GM12872 (cell line): Measurements from ENCODE around the gene CDH26.

Source experiments
- CTCF ChIP-seq: IDR thresholded peaks from 3 replicates; pipeline ENCODE4 v1.5.1; 2011; ENCODE audit warnings: low read depth, mild to moderate bottlenecking, low read length, moderate library complexity; ENCODE audit not compliant: insufficient read depth

Gene CDH26

DNA sequence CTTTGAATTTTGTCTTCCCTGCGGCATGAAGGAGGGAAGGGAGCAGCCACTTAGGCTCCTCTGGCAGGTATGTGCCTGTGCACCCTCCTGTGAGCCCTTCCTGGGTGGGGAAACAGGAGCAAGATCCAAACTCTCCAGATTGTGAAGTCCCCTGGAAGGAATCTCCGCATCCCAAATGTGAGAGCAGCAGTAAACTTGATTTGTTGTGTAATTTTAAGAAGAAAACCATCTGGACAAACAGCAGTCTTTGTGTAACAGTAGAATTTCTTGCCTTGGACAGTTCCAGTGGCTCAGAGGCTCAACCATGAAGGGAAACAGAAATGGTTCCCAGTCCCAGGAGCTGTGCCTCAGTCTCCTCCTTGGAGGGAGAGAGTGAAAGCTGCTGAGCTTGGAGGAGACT is 39.7 kb downstream of the CDH26 start:
- no peak for TF ChIP-seq CTCF

DNA sequence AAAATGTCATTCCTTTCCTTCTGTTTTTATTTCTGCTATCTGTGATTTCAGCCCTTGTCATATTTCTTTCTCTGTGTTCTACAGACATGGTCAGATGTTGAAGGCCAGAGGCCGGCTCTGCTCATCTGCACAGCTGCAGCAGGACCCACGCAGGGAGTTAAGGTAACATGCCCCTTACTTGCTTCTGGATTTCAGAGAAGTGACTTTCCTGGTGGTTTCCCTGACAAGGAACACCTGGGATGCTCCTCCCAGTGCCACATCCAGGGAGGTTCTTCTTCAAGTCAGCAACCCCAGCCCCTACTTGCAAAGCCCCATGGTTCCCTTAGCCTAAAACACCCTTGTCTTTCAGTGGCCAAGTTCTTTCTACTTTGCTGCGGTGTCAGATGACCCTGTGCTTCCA is 41.3 kb downstream of the CDH26 start:
- no peak for TF ChIP-seq CTCF

DNA sequence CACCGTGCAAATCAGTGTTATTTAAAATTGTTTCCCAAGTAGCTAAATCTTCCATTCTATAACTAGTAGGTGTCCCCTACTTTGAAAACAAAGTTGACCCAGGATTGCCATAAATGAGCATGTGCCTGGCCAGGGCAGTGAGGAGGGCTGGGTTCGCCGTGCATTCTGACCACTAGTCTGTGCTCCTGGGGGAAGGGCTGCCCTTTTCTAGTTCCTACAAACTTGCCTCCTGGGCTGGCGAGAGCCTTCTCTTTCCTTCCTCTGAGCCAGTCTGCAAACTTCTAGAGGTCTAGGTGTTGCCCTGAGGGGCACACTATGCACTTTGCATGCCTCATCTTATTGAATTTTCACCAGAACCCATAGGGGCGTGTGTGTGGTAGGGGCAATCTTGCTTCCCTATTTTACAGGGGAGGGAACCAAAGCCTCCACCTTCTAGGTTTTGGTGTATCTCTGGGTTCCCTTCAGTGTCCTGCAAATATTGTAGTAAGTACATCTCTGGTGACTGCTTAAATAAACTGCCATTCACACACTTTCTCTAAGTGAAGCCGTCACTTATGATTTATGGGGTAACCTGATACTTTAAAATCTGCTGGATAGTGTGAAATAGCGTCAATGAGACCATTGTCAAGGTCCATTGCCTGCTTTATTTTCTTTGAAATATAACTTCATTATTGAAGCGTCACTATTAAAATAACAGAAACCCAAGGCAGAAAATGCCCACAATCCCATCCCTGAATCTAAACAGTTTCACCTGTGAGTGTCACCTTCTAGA is 42.2 kb downstream of the CDH26 start:
- no peak for TF ChIP-seq CTCF

GRCh38 chr20:60001108-60001507 is 42.9 kb downstream of the CDH26 start:
- no peak for TF ChIP-seq CTCF

- no peak for TF ChIP-seq CTCF
Measured at GRCh38 chr20:60003776-60004175, 45.6 kb downstream of the CDH26 start.

DNA sequence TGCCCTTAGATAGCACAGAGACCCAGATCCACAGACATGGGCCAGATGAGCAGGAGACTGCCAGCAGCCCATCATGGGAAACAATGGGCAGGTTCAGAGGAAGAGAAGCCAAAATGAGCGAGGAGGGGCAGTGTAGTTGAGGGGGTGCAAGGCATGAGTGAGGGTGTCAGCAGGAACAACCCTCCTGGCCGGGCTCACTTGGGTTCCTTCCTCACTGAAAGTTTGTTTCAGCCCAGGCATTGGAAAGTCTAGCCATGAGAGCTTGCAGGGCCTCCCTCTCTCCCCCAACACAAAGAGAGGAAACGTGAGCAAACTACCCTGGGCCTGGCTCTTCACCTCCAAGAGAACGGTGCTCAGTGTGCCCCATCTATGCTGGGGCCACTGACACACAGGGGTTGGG is 48.0 kb downstream of the CDH26 start:
- TF ChIP-seq CTCF, result no peak

- no peak for TF ChIP-seq CTCF
Measured at GRCh38 chr20:60007464-60007863, 49.2 kb downstream of the CDH26 start.
